Prostate gland (tissue), 2 donors: ENCODE data around the gene GTPBP1.

ENCODE experiments used
- CTCF ChIP-seq, 4 experiments: fragments of 200-600 bp in 2 of 4; fragments of 450-650 bp in 2 of 4; sonication (generic) in 2 of 4; IDR thresholded peaks; 1 replicate in 3 of 4; 2 replicates in 1 of 4; pipeline ENCODE4 v1.5.1; 2016 to 2019; ENCODE audit warnings: antibody characterized with exemption in 4 of 4, mild to moderate bottlenecking in 2 of 4, moderate library complexity in 2 of 4
- POLR2A ChIP-seq: fragments of 450-650 bp; IDR thresholded peaks from one replicate; pipeline ENCODE4 v1.6.1; 2016; ENCODE audit warnings: antibody characterized with exemption, mild to moderate bottlenecking

- TF ChIP-seq CTCF (IDR thresholded peaks at IDR 0.05) (no peak), POLR2A (no peak)
Observed at GRCh38 chr22:38775656-38776055, 69.9 kb downstream of the GTPBP1 start.
